ENCODE data around the gene KCNJ9.

GRCh38 chr1:160053548-160054365 lies 27.6 kb upstream of the KCNJ9 start:
- TF ChIP-seq EZH2 (IDR thresholded peaks at IDR 0.05; ENCODE audit: low read depth, unreplicated experiment), result no peak
- TF ChIP-seq CTCF (conservative IDR thresholded peaks at IDR 0.05; ENCODE audit: low read depth in 2 of 2), result no peak
- no peak for TF ChIP-seq POLR2AphosphoS5 (IDR thresholded peaks at IDR 0.05; ENCODE audit: low read depth)
- TF ChIP-seq STAT1 (IDR thresholded peaks at IDR 0.05; ENCODE audit: unreplicated experiment), result no peak
- no peak for TF ChIP-seq REST (IDR thresholded peaks at IDR 0.05; ENCODE audit: unreplicated experiment)
- TF ChIP-seq NANOG (IDR thresholded peaks at IDR 0.05; ENCODE audit: borderline replicate concordance), result no peak
- TF ChIP-seq CREB1 (CRISPR knock-in tag; IDR thresholded peaks at IDR 0.05; ENCODE audit: low read depth), result no peak
- no peak for TF ChIP-seq ZNF114 (CRISPR knock-in tag; IDR thresholded peaks at IDR 0.05)
- TF ChIP-seq EZH2phosphoT487 (IDR thresholded peaks at IDR 0.05; ENCODE audit: unreplicated experiment), result no peak
- TF ChIP-seq ETS1 (IDR thresholded peaks at IDR 0.05), result no peak
- TF ChIP-seq JUNB (IDR thresholded peaks at IDR 0.05; ENCODE audit: unreplicated experiment), result no peak
